HG03520 (cell line): ENCODE measurements around the gene GRIP2.

Experiments
- ATAC-seq: cut with Tn5 transposase; IDR thresholded peaks from one replicate; pipeline ENCODE4 v1.9.1; 2021; ENCODE audit warnings: mild to moderate bottlenecking, moderate library complexity; ENCODE audit not compliant: unreplicated experiment

GRIP2 gene

GRCh38 chr3:14541646-14542045, 1.5 kb upstream of the GRIP2 start:
- no peak for ATAC-seq

GRCh38 chr3:14540821-14541385, 761 bp upstream of the GRIP2 start:
- ATAC-seq: no peak

GRCh38 chr3:14539384-14539741, 779 bp downstream of the GRIP2 start:
- ATAC-seq: no peak

- no peak for ATAC-seq
These were observed 1.6 kb downstream of the GRIP2 start for GRCh38 chr3:14538451-14539088.

GRCh38 chr3:14537590-14538450, 2.3 kb downstream of the GRIP2 start:
- no peak for ATAC-seq

GRCh38 chr3:14536837-14537589, 3.1 kb downstream of the GRIP2 start:
- no peak for ATAC-seq

- ATAC-seq: no peak
These were observed 3.9 kb downstream of the GRIP2 start for GRCh38 chr3:14536055-14536815.

- no peak for ATAC-seq
These were observed 4.5 kb downstream of the GRIP2 start for GRCh38 chr3:14535616-14536015.

GRCh38 chr3:14534516-14535191, 5.5 kb downstream of the GRIP2 start:
- no peak for ATAC-seq

GRCh38 chr3:14533457-14533958, 6.6 kb downstream of the GRIP2 start:
- no peak for ATAC-seq

GRCh38 chr3:14532691-14533456, 7.3 kb downstream of the GRIP2 start:
- no peak for ATAC-seq

GRCh38 chr3:14531856-14532395, 8.2 kb downstream of the GRIP2 start:
- ATAC-seq: no peak

GRCh38 chr3:14528081-14528480, 12.1 kb downstream of the GRIP2 start:
- no peak for ATAC-seq

GRCh38 chr3:14525685-14526631, 14.2 kb downstream of the GRIP2 start:
- ATAC-seq: no peak

GRCh38 chr3:14524920-14525660, 15.1 kb downstream of the GRIP2 start:
- ATAC-seq: no peak

GRCh38 chr3:14524311-14524711, 15.8 kb downstream of the GRIP2 start:
- no peak for ATAC-seq

GRCh38 chr3:14523792-14524191, 16.4 kb downstream of the GRIP2 start:
- ATAC-seq: no peak
